Measurements from ENCODE around the gene PCNX1. TPM values are rescaled to one million over a fixed set of nuclear protein-coding genes. Genes with fewer than 3 reads are reported as not detected.
A peak's percentile ranks its signal among the peaks of the same experiment; 100 is the strongest.

Gene PCNX1
- total and polyA plus RNA-seq, 12 donors = 4.5 to 66.6 (median 47.7) TPM

GRCh38 chr14:71136386-71137060 lies 229.3 kb downstream of the PCNX1 start:
- no peak for DNase-seq
- 86 to 87% methylated on average over 9 of the region's 9 CpGs for WGBS, 2 donors
- intact Hi-C loops (cut with DNase I) = loop anchor here in 5 of 10 donors (5.0 to 10.0 kb wide), 3 partner anchors 191 to 718 kb away; no protein-coding TSS in a partner anchor
- H3K27me3 ChIP-seq = no peaks in the 10 kb centered on the region
- no peaks in the 10 kb centered on the region for H3K36me3 ChIP-seq
- H3K9me3 ChIP-seq = peaks cover 0 to 12% (median 0%) of the 10 kb centered on the region in 11 donors
- no peak for ATAC-seq
- H3K4me1 ChIP-seq = peaks cover 0 to 12% (median 0%) of the 10 kb centered on the region in 9 donors
- H3K27ac ChIP-seq = no peak overlapping the region
- H3K4me3 ChIP-seq = no peak overlapping the region
- TF ChIP-seq CTCF (IDR thresholded peaks at IDR 0.05) = no peak

- Histone ChIP-seq H3K36me3 (no peaks in the 10 kb centered on the region), H3K4me1 (peaks cover 0 to 25% (median 0%) of the 10 kb centered on the region in 9 donors), H3K9me3 (peaks cover 0 to 12% (median 0%) of the 10 kb centered on the region in 11 donors), H3K4me3 (no peak overlapping the region), H3K27ac (no peak overlapping the region), H3K27me3 (no peaks in the 10 kb centered on the region)
- TF ChIP-seq CTCF (IDR thresholded peaks at IDR 0.05) = no peak
- no peak for ATAC-seq
- intact Hi-C loops (cut with DNase I) = loop anchor here in 6 of 10 donors (2.0 to 10.0 kb wide), 4 partner anchors 190 to 717 kb away; no protein-coding TSS in a partner anchor
- DNase-seq = no peak
- WGBS, 2 donors = 84 to 90% methylated on average over 5 of the region's 5 CpGs
Observed at GRCh38 chr14:71137536-71138447, 230.5 kb downstream of the PCNX1 start.

GRCh38 chr14:71138448-71139293 lies 231.4 kb downstream of the PCNX1 start:
- 27 to 29% methylated on average over 14 of the region's 14 CpGs for WGBS, 2 donors
- TF ChIP-seq CTCF (IDR thresholded peaks at IDR 0.05) = peak; percentile 89 to 98 (median 93)
- H3K27ac ChIP-seq = no peak overlapping the region
- no peaks in the 10 kb centered on the region for H3K27me3 ChIP-seq
- H3K4me1 ChIP-seq = peaks cover 0 to 33% (median 0%) of the 10 kb centered on the region in 9 donors
- DNase-seq = peak; percentile 31 to 44
- H3K36me3 ChIP-seq = no peaks in the 10 kb centered on the region
- intact Hi-C loops (cut with DNase I) = loop anchor here (1.0 to 10.0 kb wide), 5 partner anchors 189 to 716 kb away; no protein-coding TSS in a partner anchor
- ATAC-seq = peak; percentile 63 to 88 (median 82)
- H3K9me3 ChIP-seq = peaks cover 0 to 12% (median 0%) of the 10 kb centered on the region in 11 donors
- peak overlapping the region in 1 of 10 donors; percentile 24 for H3K4me3 ChIP-seq
